ENCODE results near the gene ABHD12.
A peak's percentile ranks its signal among the peaks of the same experiment; 100 is the strongest.
"Not testable (repeated sequence)": the region's sequence is repeated elsewhere in the genome, so short reads cannot be mapped to it uniquely, and the experiment has no call there.

Gene ABHD12

DNA sequence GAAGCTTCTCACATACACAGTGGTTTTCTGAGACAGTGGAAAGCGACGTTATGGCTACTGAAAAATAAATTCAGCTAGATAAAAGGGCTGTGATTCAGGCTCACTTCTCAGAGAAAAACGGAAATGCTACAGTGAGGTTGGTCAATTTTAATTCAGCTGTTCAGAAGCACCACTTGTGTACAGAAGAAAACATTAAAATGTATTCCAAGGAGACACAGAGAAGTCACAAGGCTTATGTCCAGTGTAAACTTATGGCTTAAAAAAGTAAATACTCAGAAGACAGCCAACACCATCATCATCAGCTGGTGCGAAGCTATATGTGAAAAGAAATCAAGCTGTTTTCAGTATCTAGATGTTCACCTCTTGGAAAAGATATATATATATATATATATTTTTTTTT is 68.6 kb downstream of the ABHD12 start:
- DNase-seq (ENCODE audit: low spot score), result no peak

DNA sequence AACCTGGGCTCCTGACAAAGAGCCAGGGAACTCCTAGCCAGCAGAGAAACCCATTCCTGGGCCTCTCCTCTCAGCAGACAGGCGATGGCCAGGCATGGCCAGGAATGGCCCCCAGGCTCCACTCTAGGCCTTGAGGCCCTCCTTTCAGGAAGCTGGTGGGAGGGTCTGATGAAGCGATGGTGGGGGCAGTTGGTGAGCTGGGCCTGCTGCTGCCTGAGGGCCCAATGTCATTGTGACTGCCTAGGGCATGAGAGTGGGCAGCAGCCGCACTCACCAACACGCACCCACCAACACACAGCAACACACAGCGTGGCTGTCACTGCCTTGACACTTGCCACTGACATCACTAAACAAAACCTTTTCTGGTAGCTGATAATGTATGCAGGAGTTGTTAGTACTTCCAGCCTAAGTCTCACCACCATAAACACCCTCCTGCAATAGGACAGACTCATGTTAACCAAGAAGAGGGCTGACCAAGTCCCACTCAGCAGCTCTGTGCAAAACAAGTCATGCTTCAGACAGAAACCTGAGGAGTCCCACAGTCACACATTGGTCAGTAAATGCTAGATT is 69.3 kb downstream of the ABHD12 start:
- no peak for DNase-seq (ENCODE audit: low spot score)

DNA sequence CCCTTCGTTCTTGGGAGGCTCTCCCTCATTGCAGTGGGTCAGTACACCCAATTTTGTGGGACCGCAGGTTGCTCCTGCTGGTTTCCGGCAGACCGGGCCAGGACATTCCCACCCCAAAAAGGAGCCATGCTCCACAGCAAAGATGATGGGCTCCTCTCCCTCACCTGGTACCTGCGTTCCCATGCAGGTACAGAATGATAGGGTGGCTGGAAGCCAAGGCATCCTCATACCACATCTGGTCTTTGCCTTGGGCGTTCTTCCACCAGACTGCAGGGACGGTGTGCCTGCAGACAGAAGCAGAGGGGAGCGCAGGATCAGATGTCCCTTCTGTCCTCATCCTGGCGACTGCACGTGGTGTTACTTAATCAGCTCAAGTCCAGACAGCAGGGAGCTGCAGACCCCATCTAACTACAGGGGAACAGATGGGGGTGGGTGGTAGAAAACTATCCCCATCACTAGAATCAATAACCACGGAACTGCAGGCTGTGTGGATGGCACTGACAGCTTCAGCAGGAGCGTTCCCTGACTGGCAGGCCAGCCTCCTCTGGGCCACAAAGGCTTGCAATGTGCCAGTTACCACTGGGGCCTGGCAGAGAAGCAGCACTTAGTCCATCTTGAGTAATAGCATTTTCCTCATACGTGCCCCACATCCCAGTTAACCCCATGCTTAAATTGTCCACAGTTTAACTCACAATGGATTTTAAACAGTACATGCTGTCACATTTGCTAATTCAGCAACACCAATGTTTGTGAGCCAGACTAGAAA is 70.4 kb downstream of the ABHD12 start:
- DNase-seq (ENCODE audit: low spot score), result no peak

DNA sequence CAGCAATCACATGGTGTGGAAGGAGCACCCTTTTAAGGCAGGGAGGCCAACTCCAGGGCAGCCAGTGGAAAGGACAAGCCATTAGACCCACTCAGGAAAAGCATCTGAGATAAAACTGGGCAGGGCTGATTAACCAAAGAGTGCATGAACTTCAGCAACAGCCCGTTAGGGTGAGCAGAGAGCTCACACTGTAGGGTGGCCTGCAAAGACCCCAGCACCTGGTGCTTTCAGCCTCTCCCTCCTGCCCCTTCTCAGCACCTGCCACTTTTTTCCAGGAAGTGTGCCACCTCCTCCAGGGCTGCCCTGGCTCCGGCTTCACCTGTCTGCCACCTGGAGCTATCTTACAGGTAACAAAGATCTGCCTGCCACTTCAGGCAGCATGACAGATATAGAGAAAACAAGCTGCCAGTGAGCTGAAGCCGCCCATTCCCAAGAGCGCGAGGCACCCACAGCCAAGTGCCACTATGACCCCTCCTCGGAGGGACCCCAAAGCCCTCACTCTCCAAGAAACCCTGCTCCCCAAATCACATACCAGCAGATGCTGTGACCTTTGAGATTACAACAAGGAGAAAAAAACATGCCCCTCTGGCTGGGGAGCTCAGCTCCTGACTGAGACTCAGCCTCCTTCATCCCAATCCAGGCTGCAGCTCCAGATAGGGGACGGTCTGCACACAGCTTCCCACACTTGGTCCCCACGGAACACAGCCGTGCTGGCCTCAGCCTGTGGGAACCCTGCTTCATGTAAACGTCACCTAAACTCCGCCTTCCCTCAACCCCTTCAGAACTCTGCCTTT is 71.2 kb downstream of the ABHD12 start:
- no peak for DNase-seq (ENCODE audit: low spot score)

DNA sequence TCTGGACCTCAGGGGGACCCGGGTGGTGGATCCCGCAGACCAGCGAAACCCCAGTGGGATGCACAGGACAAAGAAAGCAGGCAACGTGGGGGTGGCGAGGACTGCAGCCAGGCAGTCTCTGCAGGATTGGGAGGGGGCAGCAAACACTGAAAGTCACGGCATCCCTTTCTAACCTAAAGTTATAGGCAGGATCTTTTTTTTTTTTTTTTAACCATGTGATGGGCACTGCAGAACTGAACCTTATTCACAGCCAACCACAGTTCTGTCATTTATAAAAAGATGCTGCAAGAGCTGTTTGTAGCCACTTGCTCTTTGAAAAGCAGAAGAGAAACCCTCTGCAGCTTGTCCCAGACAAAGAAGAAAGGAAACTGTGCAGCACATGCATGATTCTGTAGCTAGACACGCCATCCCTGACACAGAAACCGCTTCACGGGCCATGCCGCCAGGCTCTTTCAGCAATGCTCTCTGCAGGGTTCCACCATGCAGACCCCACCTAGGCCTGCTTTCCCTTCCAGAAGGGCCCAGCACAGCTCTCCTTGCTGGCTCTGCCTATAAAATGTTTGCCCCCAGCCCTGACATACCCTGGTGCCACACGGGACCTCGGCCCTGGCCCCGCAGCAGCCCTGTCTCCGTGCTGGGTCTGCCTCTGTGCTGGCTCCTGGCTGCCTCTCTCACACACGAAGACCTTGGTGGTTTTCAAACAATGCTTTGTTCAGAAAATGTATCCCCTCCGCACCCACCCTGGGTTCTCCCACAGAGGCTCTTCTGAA is 72.0 kb downstream of the ABHD12 start:
- no peak for DNase-seq (ENCODE audit: low spot score)

DNA sequence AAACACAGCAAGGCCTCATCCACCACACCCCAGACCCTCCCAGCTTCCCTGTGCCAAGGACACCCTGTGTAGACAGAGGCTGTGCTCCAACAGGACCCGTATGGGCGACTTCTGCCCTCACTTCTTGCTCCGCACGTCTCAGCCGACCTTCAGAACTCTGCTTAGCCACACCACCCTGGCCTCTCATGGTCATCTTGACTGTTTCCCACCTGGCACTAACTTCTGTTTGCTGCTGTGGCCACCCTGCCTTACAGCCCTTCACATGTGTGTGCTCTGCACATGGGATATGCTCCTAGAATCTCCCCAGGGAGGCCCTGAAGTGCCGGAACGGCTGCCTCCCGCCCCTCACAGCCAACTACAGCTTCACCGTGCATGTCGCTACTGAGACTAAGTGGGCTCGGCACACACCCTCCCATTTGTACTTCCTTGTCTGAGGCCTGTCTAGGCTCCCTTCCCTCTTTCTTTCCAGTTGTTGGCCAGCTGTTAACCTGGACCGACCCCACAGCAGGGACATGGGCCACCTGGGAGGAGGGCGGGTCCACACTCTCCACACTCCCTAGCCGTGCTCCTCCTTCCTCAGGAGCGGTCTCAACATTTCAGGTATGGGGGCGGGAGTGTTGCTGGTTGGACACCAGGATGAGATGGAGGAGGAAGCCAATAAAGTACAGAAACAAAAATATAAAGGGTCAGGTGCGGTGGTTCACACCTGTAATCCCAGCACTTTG is 73.1 kb downstream of the ABHD12 start:
- no peak for DNase-seq (ENCODE audit: low spot score)

DNA sequence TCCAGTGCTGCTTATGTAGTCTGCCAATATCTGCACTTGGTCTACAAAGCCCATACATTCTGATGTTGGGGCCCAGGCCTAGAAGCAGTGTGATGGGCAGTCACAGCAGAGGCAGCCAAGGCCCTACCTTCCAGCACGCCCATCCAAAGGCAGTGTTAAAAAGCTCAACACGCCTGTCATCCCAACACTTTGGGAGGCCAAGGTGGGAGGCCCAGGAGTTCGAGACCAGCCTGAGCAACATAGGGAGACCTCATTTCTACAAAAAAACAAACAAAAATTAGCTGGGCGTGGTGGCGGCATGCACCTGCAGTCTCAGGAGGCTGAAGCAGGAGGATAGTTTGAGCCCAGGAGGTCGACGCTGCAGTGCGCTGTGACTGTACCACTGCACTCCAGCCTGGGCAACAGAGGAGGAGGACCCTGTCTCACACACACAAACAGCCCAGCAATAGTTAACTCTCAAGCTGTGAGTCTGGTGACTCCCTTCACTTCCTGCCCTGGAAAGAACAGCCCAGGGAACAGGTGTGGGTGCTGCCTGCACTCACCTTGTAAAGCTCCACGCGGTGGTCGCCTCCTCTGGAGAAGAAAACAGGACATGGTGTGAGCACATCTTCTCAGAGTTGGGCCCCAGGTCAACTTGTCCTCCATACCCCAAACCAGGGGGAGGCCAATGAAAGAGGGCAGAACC is 74.0 kb downstream of the ABHD12 start:
- no peak for DNase-seq (ENCODE audit: low spot score)

DNA sequence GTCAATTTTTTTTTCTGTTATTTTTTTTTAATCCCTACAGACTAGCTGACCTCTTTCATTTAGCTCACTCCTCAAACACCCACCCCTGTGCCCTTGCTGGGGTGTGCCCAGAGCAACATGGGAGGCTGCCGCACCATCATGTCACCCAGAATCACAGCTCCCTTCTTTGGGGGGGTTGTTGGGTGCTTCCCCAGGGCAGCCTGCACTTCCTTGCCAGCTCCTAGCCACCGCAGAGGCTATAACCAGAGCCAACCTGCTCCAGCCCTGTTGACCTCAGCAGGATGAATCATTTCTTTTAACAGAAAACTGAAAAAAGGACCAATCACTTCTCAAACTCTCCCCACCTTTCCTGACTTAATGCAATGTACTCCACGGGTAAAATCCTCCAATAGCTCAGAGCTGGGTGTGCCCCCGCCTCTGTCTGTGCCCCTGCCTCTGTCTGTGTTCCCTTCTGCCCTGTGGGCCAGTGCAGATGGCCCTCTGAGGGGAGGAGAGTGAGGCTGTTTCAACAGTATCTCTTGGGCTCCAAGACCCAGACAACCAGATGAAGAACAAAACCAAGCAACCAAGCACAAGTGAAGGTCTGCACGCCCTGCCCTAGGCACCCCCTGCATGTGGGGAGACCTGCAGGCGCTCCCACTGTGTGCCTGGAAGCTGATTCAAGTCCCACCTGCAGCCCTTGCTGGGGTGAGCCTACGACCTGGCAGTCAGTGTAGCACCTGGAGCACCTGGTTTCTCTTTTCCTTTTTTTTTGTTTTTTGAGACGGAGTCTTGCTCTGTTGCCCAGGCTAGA is 75.0 kb downstream of the ABHD12 start:
- DNase-seq (ENCODE audit: low spot score), result no peak

DNA sequence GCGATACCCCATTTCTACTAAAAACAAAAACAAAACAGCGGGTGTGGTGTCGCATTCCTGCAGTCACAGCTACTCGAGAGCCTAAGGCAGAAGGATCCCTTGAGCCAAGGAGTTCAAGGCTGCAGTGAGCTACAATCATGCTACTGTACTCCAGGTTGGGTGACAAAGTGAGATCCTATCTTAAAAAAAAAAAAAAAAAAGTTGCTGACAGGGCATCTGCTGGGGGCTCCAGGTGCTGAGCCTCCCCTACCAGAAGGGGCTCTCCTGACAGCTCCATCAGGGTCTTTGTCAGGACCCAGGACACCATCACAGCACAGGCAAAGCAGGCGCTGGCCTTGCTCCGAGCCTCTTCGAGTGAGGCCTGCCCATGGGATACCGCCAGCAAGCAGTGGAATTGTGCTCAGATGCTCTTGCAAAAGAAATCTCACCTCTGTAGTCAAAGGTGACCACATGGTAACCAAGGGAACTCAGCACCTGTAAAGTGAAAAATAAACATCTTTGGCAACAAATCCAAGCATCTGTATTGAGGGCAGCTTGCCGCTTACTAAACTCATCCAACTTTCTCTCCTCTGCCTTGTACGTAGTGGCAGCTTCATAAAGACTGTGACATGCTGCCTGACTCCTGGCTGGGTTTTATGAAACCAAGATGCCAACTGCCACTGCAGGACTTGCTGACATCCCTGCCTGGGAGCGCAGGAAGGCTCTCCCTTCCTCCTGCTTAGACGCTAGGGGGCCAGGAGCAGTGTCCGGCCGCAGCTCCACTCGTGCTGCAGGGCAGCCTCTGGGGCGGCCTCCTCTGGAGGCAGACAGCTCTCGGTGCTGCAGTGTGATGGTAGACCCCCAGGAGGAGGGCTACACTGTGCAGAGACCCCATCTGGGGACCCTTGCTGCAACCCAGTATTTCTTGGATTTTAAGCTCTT is 75.9 kb downstream of the ABHD12 start:
- no peak for DNase-seq (ENCODE audit: low spot score)

DNA sequence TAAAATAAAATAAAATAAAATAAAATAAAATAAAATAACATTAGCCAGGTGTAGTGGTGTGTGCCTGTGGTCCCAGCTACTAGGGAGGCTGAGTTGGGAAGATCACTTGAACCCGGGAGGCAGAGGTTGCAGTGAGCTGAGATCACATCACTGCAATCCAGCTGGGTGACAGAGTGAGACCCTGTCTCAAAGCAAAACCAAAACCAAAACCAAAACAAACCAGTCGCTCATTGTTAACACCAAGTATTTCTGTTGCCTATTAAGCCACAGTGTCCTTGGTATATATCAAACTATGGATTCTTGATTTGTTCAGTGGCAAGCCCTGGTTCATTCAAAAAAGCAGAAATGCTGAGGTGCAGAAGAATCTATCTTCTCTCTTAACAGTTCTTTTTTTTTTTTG is 77.0 kb downstream of the ABHD12 start:
- DNase-seq (ENCODE audit: low spot score), result no peak

DNA sequence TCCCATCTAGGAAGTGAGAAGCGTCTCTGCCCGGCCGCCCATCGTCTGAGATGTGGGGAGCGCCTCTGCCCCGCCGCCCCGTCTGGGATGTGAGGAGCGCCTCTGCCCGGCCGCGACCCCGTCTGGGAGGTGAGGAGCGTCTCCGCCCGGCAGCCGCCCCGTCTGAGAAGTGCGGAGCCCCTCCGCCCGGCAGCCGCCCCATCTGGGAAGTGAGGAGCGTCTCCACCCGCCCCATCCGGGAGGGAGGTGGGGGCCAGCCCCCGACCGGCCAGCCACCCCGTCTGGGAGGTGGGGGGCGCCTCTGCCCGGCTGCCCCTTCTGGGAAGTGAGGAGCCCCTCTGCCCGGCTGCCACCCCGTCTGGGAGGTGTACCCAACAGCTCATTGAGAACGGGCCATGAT is 77.9 kb downstream of the ABHD12 start:
- not testable (repeated sequence) for DNase-seq (ENCODE audit: low spot score)

DNA sequence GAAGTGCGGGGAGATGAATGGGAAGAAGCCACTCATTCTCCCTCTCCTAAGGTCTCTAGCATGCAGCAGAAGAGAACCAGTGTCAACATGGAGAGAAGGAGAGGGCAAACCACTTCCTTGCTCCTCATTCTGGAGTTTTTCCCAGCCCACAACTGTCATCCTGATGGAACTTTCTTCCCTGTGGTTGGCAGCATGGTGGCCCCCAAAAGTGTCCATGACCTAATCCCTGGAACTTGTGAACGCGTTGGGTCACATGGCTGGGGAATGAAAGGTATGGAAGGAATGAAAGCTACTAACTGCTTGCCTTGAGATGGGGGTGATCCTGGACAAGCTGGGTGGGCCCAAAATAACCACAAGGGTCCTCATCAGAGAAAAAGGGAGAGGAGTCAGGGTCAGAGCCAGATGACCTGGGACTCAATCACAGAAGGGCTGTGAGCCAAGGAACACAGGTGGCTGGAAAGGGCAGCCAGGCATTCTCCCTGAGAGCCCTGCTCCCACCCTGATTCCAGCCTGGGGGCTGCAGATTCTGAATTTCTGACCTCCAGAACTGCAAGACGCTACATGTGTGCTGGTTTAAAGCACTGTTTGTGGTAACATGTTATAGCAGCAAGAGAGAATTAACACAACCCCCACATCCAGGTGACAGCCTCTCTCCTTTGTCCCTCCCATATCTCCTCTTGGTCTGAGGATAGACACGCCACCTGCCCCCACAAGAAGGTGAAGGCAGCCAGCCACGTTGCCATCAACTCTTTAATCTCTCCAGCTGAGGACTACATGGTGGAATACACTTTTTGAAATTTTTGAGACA is 79.5 kb downstream of the ABHD12 start:
- no peak for DNase-seq (ENCODE audit: low spot score)

DNA sequence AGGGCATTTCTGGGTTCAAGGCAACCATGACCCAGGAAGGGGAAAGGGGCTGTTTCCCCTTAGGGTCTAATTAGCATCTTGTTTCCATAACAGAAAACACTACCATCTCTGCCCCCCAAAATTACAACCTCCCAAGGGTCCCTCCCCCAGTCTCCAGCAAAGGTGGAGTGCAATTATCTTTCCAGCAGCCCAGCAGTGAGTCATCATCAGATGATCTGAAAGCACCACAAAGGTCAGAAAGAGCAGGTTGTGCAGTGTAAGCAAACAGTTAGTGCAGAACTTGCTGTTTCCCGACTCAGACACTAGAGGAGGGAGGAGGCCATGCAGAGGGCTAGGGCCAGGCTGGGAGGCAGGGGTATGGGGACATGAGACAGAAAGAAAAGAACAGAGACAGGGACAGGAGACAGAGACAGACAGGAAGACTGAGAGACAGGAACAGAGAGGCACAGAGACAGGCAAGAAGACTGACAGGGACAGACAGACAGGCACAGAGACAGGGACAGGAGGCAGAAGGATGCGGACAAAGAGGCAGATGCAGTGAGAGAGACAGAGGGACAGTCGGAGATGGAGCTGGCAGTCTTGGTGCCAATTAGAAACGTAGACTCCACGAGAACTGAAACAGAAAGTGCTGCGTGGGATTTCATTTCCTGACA is 80.2 kb downstream of the ABHD12 start:
- peak; percentile 86 for DNase-seq (ENCODE audit: low spot score)

DNA sequence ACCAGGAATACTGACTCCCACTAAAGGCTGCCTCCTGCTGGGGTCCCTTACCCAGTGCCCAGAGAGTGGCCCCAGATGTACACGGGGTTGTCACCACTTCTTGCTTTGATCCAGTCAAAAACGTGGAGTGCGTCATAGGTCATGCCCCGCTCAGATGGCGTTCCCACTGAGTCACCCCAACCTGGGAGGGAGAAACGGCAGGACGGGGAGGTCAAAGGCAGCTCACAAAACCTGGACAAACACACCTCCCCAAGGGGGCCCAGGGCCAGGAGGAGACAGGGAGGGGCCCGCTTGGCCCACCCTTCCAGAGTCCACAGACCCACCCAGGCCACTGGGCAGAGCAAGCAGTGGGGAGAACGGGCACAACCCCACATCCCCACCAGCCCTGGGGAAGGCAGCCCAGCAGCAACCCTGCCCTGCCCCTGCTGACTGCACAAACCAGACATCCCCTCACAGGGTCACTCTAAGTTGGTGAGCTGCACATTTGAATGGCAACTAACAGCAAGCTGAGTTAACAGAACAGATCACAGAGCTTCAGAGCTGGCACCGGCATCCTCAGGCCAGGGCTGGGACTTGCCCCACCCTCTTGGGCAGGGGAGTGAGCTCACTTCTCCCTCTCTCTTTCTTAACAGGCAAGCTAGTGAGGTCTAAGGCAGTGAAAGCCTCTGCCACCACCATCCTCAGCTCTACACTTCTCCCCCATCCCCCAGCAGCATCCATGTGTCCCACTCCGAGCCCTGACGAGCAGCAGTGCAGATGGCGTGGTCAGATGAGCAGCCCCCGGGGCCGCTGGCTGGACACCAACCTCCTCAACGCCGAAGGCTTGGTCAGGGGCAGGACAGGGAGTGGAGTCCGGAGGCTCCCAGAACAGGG is 81.0 kb downstream of the ABHD12 start:
- DNase-seq (ENCODE audit: low spot score), result no peak

DNA sequence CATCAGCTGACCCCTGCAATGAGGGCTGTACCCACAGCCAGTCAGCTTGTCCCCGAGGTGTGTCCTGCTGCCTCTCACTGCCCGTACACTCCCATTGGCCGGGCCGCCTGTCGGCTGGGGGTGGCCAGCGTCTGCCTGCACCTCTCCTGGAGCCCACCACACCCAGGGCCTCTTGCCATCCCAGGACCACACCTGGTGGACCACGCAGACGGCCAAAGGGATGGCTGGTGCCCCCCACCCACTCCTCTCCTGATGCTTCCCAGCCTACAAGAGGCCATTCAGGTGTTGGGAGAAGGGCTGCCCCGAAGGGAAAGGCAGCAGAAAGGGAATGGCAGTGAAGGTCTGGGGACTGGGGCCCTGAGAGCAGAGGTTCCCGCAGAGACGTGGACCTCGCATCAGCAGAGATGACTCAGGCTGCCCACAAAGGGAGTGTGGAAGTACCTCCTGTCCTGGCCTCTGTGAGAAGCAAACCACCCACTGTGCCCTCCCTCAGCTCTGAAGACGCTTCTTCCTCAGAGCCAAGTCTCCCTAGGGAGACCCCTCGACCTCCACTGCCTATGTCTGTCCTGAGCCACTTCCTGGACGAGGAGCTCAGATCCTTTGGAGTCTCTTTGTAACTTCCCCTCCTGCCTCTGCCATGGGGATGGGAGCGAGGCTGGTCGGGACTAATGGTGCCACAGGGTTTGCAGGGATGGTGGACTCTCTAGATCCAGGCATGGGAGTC is 81.8 kb downstream of the ABHD12 start:
- no peak for DNase-seq (ENCODE audit: low spot score)

DNA sequence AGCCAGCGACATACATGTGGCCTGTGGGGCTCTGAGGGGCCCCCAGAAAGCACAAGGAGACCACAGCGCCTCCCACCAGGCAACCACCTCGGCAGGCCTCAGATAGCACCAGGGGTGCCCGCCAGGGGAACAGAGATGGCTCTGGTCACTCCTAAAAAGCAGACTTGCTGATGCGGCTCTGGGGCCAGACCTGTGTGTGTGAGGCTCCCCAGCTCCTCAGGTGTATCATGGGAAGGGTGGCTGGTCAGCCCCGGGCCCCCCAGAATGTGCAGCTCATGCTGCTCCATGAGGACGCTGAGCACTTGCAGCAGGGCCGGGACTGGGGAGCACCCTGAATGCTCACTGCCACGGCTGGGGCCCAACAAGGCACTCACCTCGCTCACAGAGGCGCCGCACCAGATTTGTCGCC is 82.5 kb downstream of the ABHD12 start:
- no peak for DNase-seq (ENCODE audit: low spot score)

All from kidney capillary endothelial cell (primary cell).